Neural progenitor cell (in vitro differentiated cells): ENCODE data around the gene CIITA. TPM values are rescaled to one million over a fixed set of nuclear protein-coding genes. Genes with fewer than 3 reads are reported as not detected.

Experiments used
- DNase-seq: peaks from one replicate; pipeline ENCODE4 v3.0.0-alpha.2; 2016; ENCODE audit warnings: low spot score
- H2AFZ ChIP-seq: fragments of 200-600 bp; sonication (generic); replicated peaks from 2 replicates; pipeline ENCODE4 v1.6.1; 2016; ENCODE audit warnings: antibody characterized with exemption
- H3F3A ChIP-seq: fragments of 200-600 bp; sonication (generic); 2 replicates; pipeline ENCODE4 v1.6.1; 2016; ENCODE audit warnings: antibody characterized with exemption, low read depth
- H3K27ac ChIP-seq: fragments of 200-600 bp; sonication (generic); 2 replicates; pipeline ENCODE4 v1.5.1; 2016; ENCODE audit warnings: mild to moderate bottlenecking
- H3K27me3 ChIP-seq: fragments of 200-600 bp; sonication (generic); 2 replicates; pipeline ENCODE4 v1.6.1; 2016; ENCODE audit warnings: mild to moderate bottlenecking, moderate library complexity
- H3K36me3 ChIP-seq: fragments of 200-600 bp; sonication (generic); 2 replicates; pipeline ENCODE4 v1.5.1; 2016
- H3K4me1 ChIP-seq: fragments of 200-600 bp; sonication (generic); 2 replicates; pipeline ENCODE4 v1.6.1; 2016; ENCODE audit warnings: mixed run types
- H3K4me2 ChIP-seq: fragments of 200-600 bp; sonication (generic); 2 replicates; pipeline ENCODE4 v1.6.1; 2016
- H3K4me3 ChIP-seq: fragments of 200-600 bp; sonication (generic); 2 replicates; pipeline ENCODE4 v1.5.1; 2016
- H3K79me2 ChIP-seq: fragments of 200-600 bp; sonication (generic); 2 replicates; pipeline ENCODE4 v1.6.1; 2016; ENCODE audit warnings: low read depth
- H3K9ac ChIP-seq: fragments of 200-600 bp; sonication (generic); 2 replicates; pipeline ENCODE4 v1.6.1; 2016
- H3K9me3 ChIP-seq: fragments of 200-600 bp; sonication (generic); 2 replicates; pipeline ENCODE4 v1.5.1; 2016; ENCODE audit warnings: low read depth
- H4K20me1 ChIP-seq: fragments of 200-600 bp; sonication (generic); 2 replicates; pipeline ENCODE4 v1.6.1; 2016; ENCODE audit warnings: low read depth
- H3K27ac Mint-ChIP-seq: 3 replicates; pipeline ENCODE4 v1.8.0; 2021; ENCODE audit warnings: mixed read lengths
- H3K27me3 Mint-ChIP-seq: 2 replicates; pipeline ENCODE4 v1.8.0; 2022; ENCODE audit warnings: low read depth, mild to moderate bottlenecking, inconsistent platforms, moderate library complexity, mixed read lengths; ENCODE audit not compliant: insufficient read depth
- H3K36me3 Mint-ChIP-seq: 3 replicates; pipeline ENCODE4 v1.8.0; 2021; ENCODE audit warnings: mixed read lengths
- H3K4me1 Mint-ChIP-seq: 3 replicates; pipeline ENCODE4 v1.8.0; 2021; ENCODE audit warnings: mixed read lengths
- H3K4me3 Mint-ChIP-seq: 3 replicates; pipeline ENCODE4 v1.8.0; 2021; ENCODE audit warnings: mild to moderate bottlenecking, moderate library complexity, mixed read lengths
- H3K9me3 Mint-ChIP-seq: 3 replicates; pipeline ENCODE4 v1.8.0; 2020; ENCODE audit warnings: mixed read lengths
- EZH2 ChIP-seq: fragments of 200-600 bp; sonication (generic); IDR thresholded peaks from 2 replicates; pipeline ENCODE4 v1.6.1; 2017; ENCODE audit warnings: antibody characterized with exemption, mild to moderate bottlenecking, moderate library complexity
- EZH2phosphoT487 ChIP-seq: fragments of 200-600 bp; sonication (generic); IDR thresholded peaks from 2 replicates; pipeline ENCODE4 v1.6.1; 2017; ENCODE audit warnings: antibody characterized with exemption
- total RNA-seq: library from RNA; depleted of rRNA; stranded (reverse); fragments of >200 nt; gene quantifications from 2 replicates; pipeline ENCODE4 v1.2.3, GENCODE V29; 2015; ENCODE audit warnings: low replicate concordance
- TF ChIP-seq, protein P1 (sequence below): fragments of 200-600 bp; sonication (generic); IDR thresholded peaks from 2 replicates; pipeline ENCODE4 v1.5.1; 2017; ENCODE audit warnings: antibody characterized with exemption, mild to moderate bottlenecking

Gene CIITA
- total RNA-seq, 1 donor from 2014 or later, result not detected

DNA sequence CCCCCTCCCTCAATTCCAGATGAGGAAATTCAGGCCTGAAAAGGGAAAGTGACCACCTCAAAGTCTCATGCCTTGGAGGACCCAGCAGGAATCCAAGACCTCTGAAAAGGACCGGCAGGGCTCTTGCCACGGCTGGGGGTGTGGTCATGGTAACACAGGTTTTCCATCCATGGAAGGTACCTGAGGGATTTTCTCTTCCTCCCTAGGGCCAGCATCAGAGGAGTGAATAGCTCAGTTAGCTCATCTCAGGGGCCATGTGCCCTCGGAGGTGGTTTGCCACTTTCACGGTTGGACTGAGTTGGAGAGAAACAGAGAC, 1.3 kb downstream of the CIITA start:
- H3K4me2 ChIP-seq, result peak overlapping the region; percentile 72
- H3K4me1 ChIP-seq, result peaks cover 5% of the 10 kb centered on the region
- H3K27me3 ChIP-seq, result peaks cover 55% of the 10 kb centered on the region
- H3K9ac ChIP-seq, result no peak overlapping the region
- peak overlapping the region; percentile 35 for H3K4me3 ChIP-seq
- Mint-ChIP-seq H3K27me3 (peaks cover 11% of the 10 kb centered on the region), H3K27ac (no peak overlapping the region), H3K36me3 (no peaks in the 10 kb centered on the region), H3K9me3 (no peaks in the 10 kb centered on the region), H3K4me1 (no peaks in the 10 kb centered on the region), H3K4me3 (no peak overlapping the region)
- H3K9me3 ChIP-seq, result no peaks in the 10 kb centered on the region
- no peaks in the 10 kb centered on the region for H3K79me2 ChIP-seq
- no peaks in the 10 kb centered on the region for H3K36me3 ChIP-seq
- no peaks in the 10 kb centered on the region for H4K20me1 ChIP-seq
- no peak overlapping the region for H3K27ac ChIP-seq
- TF ChIP-seq EZH2phosphoT487 (no peak), EZH2 (no peak)
- TF ChIP-seq, protein P1, sequence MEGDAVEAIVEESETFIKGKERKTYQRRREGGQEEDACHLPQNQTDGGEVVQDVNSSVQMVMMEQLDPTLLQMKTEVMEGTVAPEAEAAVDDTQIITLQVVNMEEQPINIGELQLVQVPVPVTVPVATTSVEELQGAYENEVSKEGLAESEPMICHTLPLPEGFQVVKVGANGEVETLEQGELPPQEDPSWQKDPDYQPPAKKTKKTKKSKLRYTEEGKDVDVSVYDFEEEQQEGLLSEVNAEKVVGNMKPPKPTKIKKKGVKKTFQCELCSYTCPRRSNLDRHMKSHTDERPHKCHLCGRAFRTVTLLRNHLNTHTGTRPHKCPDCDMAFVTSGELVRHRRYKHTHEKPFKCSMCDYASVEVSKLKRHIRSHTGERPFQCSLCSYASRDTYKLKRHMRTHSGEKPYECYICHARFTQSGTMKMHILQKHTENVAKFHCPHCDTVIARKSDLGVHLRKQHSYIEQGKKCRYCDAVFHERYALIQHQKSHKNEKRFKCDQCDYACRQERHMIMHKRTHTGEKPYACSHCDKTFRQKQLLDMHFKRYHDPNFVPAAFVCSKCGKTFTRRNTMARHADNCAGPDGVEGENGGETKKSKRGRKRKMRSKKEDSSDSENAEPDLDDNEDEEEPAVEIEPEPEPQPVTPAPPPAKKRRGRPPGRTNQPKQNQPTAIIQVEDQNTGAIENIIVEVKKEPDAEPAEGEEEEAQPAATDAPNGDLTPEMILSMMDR, result no peak
- no peak overlapping the region for H2AFZ ChIP-seq
- no peak for DNase-seq
- H3F3A ChIP-seq, result no peaks in the 10 kb centered on the region

DNA sequence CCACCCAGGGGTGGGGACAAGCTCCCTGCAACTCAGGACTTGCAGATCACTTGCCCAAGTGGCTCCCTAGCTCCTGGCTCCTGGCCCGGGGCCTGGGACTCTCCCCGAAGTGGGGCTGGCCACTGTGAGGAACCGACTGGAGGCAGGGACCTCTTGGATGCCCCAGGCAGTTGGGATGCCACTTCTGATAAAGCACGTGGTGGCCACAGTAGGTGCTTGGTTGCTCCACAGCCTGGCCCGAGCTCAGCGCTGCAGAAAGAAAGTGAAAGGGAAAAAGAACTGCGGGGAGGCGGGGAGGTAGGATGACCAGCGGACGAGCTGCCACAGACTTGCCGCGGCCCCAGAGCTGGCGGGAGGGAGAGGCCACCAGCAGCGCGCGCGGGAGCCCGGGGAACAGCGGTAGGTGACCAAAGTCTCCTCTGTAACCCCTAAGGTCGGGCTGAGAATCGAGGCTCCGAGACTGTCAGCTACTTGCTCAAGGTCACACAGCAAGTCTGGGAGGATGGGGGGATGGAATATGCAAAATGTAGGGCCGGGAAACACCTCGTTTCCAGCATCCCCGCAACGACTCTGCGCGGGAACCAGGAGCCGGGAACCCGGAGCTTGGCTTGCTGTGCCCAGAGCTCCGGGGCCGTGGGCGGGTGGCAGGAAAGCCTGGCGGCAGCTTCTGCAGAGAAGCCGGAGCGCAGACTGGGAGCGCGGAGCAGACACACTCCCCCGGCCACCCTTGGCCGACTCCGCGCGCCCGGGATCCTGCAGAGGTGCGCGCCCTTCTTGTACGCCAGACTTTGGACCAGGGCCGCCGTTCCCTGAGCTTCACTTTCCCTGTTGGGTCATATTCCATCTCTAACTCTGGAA, 1.9 kb downstream of the CIITA start:
- Histone ChIP-seq H3K9ac (no peak overlapping the region), H3K36me3 (no peaks in the 10 kb centered on the region), H3K79me2 (no peaks in the 10 kb centered on the region), H4K20me1 (no peaks in the 10 kb centered on the region), H2AFZ (no peak overlapping the region), H3K9me3 (no peaks in the 10 kb centered on the region), H3K4me2 (peak overlapping the region; percentile 72), H3K27me3 (peaks cover 50% of the 10 kb centered on the region), H3F3A (no peaks in the 10 kb centered on the region), H3K4me1 (peaks cover 5% of the 10 kb centered on the region), H3K4me3 (peak overlapping the region; percentile 35), H3K27ac (no peak overlapping the region)
- no peak overlapping the region for H3K4me3 Mint-ChIP-seq
- TF ChIP-seq EZH2, result peak; percentile 77
- TF ChIP-seq, protein P1, result no peak
- peak; percentile 60 for TF ChIP-seq EZH2phosphoT487
- DNase-seq, result peak; percentile 24
- no peak overlapping the region for H3K27ac Mint-ChIP-seq
- H3K27me3 Mint-ChIP-seq, result peaks cover 8% of the 10 kb centered on the region
- no peaks in the 10 kb centered on the region for H3K4me1 Mint-ChIP-seq
- no peaks in the 10 kb centered on the region for H3K9me3 Mint-ChIP-seq
- no peaks in the 10 kb centered on the region for H3K36me3 Mint-ChIP-seq

DNA sequence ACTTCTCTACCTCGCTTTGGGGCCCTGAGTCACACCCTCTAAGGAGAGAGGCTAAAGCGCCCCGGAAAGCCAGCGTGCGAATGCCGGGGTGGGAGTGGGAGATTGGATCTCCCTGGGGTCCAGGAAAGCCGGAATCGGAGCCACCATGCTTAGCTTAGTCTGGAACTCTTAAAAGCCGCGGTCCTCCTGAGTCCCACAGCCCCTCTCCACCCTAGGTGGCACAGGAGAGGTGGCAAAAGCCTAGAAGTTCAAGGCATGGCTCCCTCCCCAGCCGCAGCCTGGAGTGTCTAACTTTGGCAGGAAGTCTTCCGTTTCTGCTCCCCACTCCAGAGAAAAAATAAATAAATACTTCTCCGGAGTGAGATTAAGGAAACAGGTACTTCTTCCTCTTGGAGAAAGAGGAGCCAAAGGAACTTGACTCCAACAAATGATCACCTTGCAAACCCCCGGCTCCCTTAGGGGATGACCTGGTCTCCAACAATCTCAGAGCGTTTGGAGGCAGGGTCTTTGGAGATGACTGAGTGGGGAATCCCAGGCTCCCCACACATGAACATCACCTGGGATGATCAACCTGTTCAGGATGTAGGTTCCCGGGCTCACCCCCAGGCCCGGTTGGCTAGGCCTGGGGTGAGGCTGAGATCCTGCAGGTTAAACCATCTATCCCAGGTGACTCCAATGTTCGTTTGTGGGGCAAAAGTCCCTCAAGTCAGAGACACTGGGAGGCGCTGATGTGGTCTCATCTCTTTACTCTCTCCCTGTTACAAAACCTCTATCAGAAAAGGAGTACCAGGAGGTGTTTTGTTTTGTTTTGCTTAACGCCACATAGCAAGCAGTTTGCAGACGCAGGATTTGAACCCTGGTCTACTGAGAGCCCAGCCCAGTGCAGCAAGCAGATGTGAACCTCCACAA, 2.9 kb downstream of the CIITA start:
- Histone ChIP-seq H4K20me1 (no peaks in the 10 kb centered on the region), H3K79me2 (no peaks in the 10 kb centered on the region), H3K36me3 (no peaks in the 10 kb centered on the region), H3K4me3 (no peak overlapping the region), H3F3A (no peaks in the 10 kb centered on the region), H3K9me3 (no peaks in the 10 kb centered on the region), H2AFZ (no peak overlapping the region), H3K27me3 (peaks cover 50% of the 10 kb centered on the region), H3K4me1 (peaks cover 5% of the 10 kb centered on the region), H3K4me2 (peak overlapping the region; percentile 72), H3K27ac (no peak overlapping the region), H3K9ac (no peak overlapping the region)
- DNase-seq, result no peak
- TF ChIP-seq EZH2 (no peak), EZH2phosphoT487 (no peak)
- TF ChIP-seq, protein P1, result no peak
- Mint-ChIP-seq H3K4me3 (no peak overlapping the region), H3K27me3 (peaks cover 9% of the 10 kb centered on the region), H3K27ac (no peak overlapping the region), H3K9me3 (no peaks in the 10 kb centered on the region), H3K4me1 (no peaks in the 10 kb centered on the region), H3K36me3 (no peaks in the 10 kb centered on the region)
